ENCODE results near the gene PTCH2.
"Not testable (repeated sequence)": the region's sequence is repeated elsewhere in the genome, so short reads cannot be mapped to it uniquely, and the experiment has no call there.

PTCH2 gene

DNA sequence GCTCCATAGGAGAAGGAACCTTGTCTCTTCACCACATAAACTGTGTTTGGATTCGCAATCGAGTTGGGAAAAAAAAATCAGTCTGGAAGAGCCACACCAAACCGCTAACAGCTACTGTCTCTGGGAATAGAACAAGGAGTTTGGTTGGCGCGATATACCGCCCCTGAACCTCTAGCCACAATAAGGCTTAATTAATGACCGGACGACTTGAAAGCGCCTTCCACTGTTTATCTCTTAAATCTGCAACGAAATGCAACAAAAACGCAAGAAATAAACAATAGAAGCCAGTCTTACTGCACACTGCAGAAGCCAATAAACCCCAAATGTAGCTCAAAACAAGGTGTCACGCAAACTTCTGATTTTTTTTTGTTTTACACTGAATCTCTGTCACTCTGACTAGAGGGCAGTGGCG, 23.9 kb downstream of the PTCH2 start:
- peak; percentile 32 for DNase-seq (ENCODE audit: low spot score)

DNA sequence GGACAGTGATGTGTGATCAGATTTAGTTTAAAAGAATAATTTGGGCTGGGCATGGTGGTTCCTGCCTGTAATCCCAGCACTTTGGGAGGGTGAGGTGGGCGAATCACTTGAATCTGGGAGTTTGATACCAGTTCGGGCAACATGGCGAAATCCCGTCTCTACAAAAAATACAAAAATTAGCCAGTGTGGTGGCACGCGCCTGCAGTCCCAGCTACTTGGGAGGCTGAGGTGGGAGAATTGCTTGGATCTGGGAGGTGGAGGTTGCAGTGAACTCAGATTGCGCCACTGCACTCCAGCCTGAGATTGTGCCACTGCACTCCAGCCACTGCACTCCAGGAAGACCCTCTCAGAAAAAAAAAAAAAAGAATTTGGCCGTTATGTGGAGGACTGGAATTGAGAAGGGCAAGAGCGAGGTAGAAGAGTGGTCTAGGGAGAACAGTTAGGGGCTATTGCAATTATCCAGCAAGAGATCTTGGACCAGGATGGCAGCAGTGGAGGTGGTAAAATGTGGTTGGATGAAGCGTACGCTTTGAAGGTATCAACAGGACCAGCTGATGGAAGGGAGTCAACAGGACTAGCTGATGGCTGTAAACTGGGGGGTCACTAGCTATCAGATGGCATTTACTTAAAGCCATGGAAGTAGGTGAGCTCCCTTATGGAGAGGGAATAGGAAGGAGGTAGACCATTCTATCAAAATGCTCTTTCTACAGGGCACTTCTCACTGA, 25.1 kb downstream of the PTCH2 start:
- no peak for DNase-seq (ENCODE audit: low spot score)

DNA sequence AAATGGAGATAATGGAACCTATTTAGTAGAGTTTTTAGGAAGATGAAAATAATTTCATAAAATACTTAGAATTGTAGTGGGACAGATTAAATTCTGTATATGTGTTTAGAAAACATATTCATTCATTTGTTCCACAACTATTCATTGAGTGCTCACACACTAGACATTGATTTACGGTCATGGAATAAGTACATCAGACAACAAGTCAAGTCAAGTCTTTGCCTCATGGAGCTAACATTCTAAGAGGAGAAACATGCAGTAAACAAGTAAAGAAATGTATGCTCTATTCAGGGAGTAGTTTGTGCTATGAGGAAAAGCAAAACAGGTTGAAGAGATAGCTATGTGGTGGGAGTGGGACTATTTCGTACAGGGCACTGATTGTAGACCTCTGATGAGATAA, 25.7 kb downstream of the PTCH2 start:
- no peak for DNase-seq (ENCODE audit: low spot score)

DNA sequence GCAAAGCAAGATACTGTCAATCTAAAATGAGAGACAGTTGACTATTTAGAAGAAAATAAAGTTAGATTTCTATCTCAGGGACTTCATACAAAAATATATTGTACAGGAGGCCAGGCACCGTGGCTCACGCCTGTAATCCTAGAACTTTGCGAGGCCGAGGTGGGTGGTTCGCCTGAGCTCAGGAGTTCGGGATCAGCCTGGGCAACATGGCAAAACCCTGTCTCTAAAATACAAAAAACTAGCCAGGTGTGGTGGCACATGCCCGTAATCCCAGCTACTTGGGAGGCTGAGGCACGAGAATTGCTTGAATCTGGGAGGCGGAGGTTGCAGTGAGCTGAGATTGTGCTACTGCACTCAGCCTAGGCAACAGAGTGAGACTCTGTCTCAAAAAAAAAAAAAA, 27.1 kb downstream of the PTCH2 start:
- DNase-seq (ENCODE audit: low spot score), result not testable (repeated sequence)

DNA sequence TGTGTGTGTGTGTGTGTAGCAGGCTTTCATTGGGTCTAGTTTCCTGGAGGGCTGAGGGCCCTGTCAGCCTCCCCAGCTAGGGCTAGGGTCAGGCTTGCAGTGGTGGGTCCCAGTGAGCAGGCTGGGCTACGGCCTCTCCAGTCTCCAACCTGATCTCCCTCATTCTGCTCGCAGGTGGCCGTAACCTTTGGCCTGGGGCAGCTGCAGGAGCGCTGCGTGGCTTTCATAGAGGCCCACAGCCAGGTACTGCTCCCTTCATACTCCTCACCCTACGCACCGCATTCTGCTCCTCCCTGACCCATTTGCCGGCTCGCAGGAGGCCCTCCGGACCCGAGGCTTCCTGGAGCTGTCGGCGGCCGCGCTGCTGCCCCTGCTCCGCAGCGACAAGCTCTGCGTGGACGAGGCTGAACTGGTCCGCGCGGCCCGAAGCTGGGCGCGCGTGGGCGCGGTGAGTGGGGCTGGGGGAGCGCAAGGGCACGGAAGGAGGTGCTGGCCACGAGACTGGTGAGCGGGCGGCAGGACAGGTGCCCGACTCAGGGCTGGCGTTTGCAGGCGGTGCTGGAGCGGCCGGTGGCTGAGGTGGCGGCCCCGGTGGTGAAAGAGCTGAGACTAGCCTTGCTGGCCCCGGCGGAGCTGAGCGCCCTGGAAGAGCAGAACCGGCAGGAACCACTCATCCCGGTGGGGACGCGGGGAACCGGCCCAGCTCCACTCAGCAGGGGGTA, 30.1 kb downstream of the PTCH2 start:
- no peak for DNase-seq (ENCODE audit: low spot score)

DNA sequence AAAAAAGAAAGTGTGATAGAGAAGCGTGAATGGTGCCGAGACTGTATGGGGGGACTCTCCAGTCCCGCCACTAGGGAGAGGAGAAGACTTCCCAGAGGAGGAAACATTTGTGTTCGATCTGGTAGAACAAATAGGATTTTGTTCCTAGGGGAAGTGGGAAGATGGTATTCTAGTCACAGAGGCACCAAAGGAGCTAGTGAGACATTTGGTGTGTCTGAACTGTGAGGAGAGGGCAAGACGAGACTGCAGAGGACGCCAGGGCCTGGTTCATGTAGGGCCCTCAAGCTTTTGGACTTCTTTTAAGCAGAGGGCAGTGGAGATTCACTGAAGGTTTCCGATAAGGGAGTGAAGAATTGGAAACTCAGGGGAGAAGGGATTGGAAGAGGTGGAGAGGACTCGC, 31.8 kb downstream of the PTCH2 start:
- no peak for DNase-seq (ENCODE audit: low spot score)

DNA sequence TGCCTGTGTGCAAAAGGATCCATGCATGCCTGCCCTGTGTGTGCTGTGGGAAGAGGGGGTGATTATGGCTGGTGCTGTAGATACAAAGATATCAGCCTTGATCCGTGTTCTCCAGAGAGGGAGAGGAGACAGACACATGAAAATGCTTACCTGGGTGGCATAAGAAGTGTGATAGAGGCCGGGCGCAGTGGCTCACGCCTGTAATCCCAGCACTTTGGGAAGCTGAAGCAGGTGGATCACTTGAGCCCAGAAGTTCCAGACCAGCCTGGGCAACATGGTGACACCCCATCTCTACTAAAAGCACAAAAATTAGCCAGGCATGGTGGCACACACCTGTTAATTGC, 32.3 kb downstream of the PTCH2 start:
- DNase-seq (ENCODE audit: low spot score), result not testable (repeated sequence)

DNA sequence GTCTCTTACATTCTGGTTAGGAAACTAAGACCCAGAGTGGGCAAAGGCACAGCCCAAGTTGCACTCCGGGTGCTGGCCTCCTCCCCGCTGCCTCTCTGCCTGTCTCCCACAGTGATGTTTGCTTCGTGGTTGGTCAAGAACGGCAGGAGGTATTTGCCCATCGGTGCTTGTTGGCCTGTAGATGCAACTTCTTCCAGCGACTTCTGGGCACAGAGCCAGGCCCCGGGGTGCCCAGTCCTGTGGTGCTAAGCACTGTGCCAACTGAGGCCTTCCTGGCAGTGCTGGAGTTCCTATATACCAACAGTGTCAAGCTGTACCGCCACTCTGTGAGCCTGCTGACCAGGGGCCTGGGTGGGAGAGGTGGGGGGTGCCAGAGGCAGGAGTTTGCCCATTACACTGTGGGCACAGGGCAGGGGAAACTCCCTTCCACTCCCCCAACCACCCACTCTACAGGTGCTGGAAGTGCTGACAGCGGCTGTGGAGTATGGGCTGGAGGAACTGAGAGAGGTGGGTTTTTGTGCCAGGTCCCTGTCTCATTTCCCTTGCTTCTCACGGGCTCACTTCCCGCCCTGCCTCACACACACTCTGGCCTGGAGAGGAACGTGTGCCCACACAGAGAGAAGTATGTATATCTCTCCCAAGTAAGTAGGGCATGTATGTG, 32.8 kb downstream of the PTCH2 start:
- DNase-seq (ENCODE audit: low spot score), result no peak

DNA sequence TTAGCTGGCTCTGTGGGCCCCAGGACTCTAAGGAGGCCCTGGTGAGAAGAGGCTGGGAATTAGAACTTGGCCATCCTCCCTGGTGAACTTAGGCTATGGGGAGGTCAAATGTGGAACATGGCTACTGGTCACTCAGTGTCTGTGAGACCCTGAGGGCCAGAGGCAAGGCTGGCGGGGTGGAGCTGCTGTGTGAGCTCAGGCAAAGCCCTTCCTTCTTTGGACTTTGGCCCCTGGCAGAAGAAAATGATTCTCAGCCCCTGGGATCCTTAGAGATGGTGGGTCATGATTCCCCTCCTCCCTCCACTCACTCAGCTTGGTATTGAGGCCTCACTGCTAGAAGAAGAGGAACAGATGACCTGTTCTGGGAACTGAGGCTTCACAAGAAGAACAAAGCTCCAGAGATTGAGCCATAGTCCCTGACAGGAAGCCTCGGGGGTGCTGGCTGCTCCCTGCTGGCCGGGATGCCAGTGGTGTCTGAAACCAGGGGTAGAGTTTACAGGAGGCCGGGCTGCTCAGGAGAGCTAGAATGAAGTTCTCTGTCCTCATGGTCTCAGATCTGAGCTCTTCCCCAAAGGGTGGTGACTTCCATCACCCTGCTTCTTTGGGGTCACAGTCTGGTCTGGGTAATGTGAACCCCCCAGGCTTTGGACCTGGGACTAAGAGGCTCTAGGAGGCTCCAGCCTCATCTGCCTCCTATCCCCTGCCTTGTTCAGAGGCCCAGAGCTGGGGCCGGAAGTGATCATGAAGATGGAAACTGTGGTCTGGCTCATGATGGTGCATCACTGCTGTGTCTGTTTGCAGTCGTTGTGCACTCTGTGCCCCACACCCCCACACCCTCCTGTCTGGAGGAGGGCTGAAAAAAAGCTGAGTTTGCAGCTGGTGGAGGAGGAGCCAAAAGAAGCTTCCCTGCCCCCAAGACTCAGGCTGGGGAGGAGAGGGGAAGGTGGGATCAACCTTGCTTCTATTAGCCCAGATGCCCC, 33.8 kb downstream of the PTCH2 start:
- peak; percentile 43 for DNase-seq (ENCODE audit: low spot score)

DNA sequence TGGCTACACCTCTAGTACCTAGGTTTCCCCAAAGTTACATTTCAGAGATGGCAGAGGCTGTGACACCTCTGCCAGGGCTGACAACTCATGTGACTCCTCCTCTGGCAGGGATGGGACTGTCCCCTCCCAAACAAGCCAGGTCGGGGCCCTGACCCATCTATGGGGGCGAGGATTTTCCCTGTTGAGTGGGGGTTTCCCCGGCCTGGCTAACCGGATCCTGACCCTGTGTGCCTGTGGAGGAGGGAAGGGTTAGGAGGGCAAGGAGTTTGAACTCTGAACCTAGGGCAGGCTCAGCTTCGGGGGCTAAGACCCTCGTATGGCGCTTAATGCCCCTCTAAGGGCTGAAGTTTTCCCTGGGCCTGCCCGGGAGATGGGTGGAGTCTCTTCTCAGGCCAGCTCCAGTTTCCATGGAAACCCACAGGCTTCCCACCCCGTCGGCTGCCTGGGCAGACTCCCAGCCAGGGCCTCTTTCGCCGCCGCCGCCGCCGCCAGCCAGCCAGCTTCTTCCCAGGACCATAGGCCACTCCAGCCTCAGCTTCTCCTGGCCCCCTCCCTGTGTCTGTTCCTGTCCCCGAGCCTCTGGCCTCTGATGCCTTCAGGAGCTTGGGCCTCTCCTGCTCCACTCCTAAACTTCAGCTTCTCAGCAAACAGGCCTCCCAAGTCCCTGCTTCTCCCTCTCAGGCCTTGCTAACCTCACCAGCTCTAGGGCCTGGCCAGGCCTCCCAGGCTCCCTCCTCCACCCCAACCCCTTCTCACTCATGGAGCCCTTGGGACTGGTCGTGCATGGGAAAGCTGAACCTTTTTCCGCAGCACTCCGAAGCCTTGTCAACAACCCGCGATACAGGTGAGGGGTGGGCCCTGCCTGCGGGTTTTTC, 34.8 kb downstream of the PTCH2 start, which contains the start of gene BTBD19:
TSS of gene BTBD19 (plus strand) at position 461 of the 875 bp plus-strand sequence. CDS start at position 759, 298 bp downstream.
- DNase-seq (ENCODE audit: low spot score), result peak; percentile 91

DNA sequence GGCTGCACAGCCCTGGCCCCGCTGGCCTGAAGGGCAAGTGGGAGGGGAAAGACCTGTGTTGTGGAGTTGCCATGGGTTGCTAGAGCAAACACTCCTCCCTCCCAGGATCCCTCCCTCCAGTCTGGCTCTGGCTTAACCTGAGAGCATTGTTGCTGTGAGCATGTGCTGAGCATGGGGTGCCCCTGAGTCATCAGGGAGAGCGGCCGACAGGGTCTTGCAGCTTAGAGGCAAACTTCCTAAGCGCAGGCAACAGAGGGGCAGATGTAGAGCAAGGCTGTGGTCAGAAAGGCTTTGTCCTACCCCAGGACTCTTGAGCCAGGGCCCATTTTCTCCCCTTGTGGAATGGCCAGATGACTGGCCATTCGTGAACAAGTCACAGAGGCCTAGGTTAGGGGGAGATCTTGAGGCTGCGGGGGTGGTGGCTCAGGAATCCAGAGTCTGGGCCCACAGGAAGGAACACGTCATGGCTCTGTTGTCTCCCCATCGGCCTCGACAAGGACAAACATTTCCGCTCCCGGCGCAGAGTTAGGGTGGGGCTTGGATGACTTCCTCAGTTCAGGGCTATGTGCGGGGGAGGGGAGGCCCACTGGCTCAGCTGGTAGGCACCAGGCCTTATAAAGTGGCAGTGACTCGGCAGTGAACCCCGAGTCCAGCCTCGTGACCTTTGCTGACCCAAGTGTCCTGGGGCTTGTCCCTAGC, 35.5 kb downstream of the PTCH2 start:
- peak; percentile 96 for DNase-seq (ENCODE audit: low spot score)

DNA sequence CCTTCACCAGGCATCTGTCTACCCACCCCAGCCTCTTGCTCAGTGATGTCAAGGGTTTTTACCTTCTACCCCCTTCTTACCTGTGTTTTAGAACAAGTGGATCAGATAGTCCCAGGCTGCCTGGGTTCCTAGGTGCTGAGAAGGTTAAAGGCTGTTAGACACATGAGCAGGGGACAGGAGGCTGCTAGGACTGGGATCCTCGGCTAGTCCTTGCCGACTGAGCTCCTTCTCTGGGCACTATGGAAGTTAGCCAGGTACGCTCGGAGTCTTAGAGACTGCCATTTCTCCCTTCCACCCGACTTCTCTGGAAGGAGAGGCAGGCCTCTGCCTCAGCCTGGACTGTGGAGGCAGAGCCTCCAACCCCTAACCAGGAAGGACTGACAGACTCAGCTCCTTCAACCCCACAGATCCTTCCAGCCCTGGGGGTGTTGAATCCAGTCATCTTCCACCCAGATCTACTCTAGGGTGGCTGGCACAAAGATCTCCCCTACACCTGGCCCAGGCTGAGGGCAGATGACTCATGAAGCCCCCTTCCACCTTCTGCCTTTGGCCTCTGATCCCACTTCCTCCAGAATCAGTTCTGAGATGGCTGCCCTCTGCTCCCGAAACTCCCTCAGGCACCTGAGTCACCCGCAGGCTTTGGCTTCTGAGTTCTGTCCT, 36.2 kb downstream of the PTCH2 start, which contains the start of gene DYNLT4:
TSS of gene DYNLT4 (minus strand) at position 648 of the 660 bp plus-strand sequence. CDS start 683 bp downstream, outside the sequence.
- DNase-seq (ENCODE audit: low spot score), result no peak

DNA sequence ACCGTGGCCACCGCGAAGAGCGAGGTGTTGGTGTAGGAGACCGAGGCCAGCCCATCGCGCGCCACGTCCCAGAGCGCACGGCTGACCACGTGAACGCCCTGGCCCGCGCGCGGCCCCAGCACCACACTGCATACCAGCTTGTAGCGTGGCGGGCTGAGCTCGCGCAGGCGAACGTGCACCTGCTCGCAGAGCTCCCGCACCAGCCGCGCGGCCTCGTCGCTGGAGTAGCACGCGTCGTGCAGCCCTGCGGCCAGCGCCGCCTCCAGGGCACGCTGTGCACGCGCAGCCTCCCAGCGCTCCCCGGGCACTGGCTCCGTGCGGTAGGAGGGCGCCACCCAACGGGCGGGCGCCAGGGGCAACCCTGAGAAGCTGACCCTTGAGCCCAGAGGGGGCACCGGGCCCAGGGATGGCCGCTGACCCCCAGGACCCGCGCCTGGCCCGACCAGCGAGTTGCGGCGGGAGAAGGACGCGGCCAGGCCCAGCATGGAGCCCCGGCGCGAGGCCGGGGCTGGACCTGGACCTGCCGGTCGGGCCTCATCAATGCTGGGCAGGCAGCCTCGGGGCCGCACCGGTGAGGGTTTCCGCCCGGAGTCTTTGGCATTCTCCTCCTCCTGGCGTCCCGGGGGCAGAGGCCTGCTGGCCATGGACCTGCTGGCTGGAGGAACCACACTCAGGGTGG, 36.9 kb downstream of the PTCH2 start:
- DNase-seq (ENCODE audit: low spot score), result no peak

DNA sequence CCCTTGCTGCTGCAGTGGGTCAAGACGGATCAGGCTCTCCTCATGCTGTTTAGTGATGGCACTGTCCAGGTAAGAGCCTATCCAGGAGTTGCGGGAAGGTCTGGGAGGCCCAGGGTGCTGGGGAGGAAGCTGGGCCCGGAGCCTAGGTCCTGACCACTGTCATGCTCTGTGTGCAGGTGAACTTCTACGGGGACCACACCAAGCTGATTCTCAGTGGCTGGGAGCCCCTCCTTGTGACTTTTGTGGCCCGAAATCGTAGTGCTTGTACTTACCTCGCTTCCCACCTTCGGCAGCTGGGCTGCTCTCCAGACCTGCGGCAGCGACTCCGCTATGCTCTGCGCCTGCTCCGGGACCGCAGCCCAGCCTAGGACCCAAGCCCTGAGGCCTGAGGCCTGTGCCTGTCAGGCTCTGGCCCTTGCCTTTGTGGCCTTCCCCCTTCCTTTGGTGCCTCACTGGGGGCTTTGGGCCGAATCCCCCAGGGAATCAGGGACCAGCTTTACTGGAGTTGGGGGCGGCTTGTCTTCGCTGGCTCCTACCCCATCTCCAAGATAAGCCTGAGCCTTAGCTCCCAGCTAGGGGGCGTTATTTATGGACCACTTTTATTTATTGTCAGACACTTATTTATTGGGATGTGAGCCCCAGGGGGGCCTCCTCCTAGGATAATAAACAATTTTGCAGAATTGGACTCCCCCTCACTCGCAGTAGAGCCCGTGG, 37.6 kb downstream of the PTCH2 start:
- DNase-seq (ENCODE audit: low spot score), result no peak

DNA sequence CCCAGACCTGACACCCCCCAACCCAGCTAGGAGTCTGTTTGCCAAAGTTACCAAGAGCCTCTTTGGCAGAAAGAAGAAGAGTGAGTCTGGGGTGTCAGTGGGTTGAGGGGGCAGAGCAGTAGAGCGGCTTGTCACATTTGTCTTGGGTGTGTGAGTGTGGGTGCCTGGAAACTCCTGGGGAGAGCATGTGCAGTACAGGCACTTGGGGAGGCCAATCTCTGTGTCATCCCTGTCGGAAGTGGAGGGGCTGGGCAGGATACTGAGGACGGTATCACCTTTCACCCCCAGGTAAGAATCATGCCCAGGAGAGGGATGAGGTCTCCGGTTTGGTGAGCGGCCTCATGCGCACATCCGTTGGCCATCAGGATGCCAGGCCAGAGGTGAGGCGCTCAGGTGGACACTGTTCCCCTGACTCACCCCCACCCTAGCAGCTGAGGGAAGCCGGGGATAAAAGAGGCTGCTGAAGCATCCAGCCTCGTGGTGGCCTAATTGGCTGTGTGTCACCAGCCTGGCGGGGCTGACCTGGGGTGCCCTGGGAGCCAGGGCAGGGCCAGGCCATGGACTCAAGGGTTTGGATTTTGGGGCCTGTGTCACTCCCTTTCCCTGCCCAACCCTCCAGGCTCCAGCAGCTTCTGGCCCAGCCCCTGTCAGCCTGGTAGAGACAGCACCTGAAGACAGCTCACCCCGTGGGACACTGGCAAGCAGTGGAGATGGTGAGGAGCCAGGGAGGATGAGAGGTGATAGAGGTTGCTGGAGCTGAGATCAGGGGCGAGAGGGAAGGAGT, 39.5 kb downstream of the PTCH2 start:
- no peak for DNase-seq (ENCODE audit: low spot score)

DNA sequence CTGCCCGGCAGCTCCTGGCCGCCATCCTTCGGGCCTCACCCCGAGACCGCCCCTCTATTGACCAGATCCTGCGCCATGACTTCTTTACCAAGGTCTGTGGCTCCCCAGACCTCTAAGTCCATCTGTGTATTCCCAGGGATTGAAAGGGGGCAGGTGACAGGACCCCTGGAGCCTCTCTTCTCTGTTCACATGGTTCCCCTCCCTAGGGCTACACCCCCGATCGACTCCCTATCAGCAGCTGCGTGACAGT, 40.1 kb downstream of the PTCH2 start:
- no peak for DNase-seq (ENCODE audit: low spot score)

DNA sequence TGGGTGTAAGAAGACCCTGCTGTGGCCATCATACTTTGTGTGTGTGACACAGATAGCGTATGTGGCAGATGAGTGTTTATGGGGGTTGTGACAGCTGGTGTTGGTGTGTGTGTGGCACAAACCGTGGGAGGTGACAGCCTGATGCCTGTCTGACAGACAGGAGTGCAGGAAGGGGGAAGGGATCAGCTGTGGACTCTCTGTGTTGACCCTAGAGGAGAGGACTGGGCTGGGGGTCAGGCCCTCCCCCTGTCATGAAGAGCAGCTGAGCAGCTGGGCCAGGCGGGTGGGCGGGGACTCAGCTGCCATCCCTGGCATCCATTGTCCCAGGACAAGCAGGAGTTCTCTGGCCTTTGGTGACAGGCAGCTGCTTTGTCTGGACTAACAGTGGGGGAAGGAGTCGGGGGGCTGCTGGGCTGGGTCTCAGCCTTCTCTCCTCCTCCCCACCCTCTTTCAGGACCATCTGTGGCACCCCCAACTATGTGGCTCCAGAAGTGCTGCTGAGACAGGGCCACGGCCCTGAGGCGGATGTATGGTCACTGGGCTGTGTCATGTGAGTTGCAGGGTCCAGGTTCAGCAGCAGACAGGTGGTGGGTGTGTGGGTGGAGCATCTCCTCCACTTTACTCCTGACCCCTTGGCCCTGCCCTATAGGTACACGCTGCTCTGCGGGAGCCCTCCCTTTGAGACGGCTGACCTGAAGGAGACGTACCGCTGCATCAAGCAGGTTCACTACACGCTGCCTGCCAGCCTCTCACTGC, 40.6 kb downstream of the PTCH2 start:
- no peak for DNase-seq (ENCODE audit: low spot score)
